NB4 (cell line): Measurements from ENCODE around the gene AMPH.

Source experiments
- CTCF ChIP-seq: IDR thresholded peaks from one replicate; pipeline ENCODE4 v1.5.1; 2012; ENCODE audit warnings: low read depth, low read length
- MAX ChIP-seq: IDR thresholded peaks from 2 replicates; pipeline ENCODE4 v1.6.1; 2011; ENCODE audit warnings: low read depth, low read length
- POLR2A ChIP-seq: IDR thresholded peaks from 2 replicates; pipeline ENCODE4 v1.6.1; 2011; ENCODE audit warnings: mild to moderate bottlenecking; ENCODE audit not compliant: insufficient read length; ENCODE audit errors: extremely low read depth

GRCh38 chr7:38628630-38629385 is 2.4 kb downstream of the AMPH start:
- TF ChIP-seq CTCF (no peak), POLR2A (no peak), MAX (no peak)
